Urinary bladder (tissue), 4 donors: ENCODE results near the gene ERCC5. TPM values are rescaled to one million over a fixed set of nuclear protein-coding genes. Genes with fewer than 3 reads are reported as not detected.

ENCODE experiments used
- DNase-seq: peaks from one replicate; pipeline ENCODE4 v3.0.0-alpha.2; 2015; ENCODE audit errors: extremely low spot score
- H3K27ac ChIP-seq: one replicate; pipeline ENCODE4 v1.5.1; 2013; ENCODE audit warnings: low read depth, mild to moderate bottlenecking, moderate library complexity
- H3K36me3 ChIP-seq: one replicate; pipeline ENCODE4 v1.6.1; 2013; ENCODE audit warnings: mild to moderate bottlenecking, moderate library complexity; ENCODE audit not compliant: insufficient read depth
- H3K4me1 ChIP-seq: one replicate; pipeline ENCODE4 v1.6.1; 2013; ENCODE audit warnings: mild to moderate bottlenecking, moderate library complexity; ENCODE audit not compliant: insufficient read depth
- H3K4me3 ChIP-seq: one replicate; pipeline ENCODE4 v1.5.1; 2013; ENCODE audit warnings: low read depth, low read length
- WGBS: extraction: QIAGEN DNeasy Blood & Tissue Kit; methylation state at CpG from one replicate; pipeline ENCODE4 v1.1.7; 2013; 5-methylcytosine and 5-hydroxymethylcytosine counted together
- polyA plus RNA-seq: library from polyadenylated mRNA; stranded (reverse); fragments of 200-250 nt; gene quantifications from one replicate; pipeline ENCODE4 v1.2.3, GENCODE V29; 2013
- total RNA-seq: library from RNA; depleted of rRNA; stranded (reverse); fragments of >200 nt; gene quantifications from one replicate; pipeline ENCODE4 v1.2.3, GENCODE V29; 2014
- donor health status: healthy with polysubstance abuse.
- donor health status: healthy.

The ERCC5 gene
- total and polyA plus RNA-seq, 2 donors = 35.9 to 70.8 TPM

DNA sequence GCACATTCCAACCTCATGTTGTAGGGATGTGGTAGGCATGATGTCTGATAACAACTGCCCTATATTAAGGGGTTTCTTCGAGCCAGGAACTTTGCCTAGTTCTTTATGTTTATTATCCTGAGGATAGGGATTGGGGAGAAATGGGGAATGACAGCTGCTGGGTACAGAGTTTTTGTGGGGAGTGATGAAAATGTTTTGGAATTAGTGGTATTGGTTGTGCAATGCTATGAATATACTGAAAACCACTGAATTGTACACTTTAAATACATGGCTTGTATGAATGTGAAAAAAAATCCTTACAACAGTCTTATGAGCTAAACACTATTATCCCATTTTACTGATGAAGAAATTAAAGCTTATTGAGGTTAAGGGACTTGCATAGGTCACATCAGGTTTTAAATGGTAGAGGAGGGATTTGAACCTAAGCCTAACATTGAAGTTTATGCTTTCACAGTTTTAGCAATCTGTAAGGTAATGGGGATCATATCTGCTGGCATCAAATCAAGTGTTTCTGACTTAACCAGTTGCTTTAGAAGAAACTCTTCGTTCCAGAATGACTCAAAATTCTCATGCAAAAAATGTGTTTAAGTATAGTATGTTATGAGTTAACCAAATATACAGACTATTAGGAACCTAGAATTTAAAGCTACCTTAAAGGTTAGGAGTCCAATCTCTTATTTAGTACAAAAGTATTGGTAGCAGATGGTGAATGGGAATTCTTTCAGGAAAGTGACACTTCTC is 61.4 kb downstream of the ERCC5 start:
- Histone ChIP-seq H3K4me1 (no peaks in the 10 kb centered on the region), H3K27ac (no peak overlapping the region), H3K4me3 (no peak overlapping the region), H3K36me3 (no peaks in the 10 kb centered on the region)
- DNase-seq = no peak
- WGBS = 25% methylated on average over 2 of the region's 2 CpGs

DNA sequence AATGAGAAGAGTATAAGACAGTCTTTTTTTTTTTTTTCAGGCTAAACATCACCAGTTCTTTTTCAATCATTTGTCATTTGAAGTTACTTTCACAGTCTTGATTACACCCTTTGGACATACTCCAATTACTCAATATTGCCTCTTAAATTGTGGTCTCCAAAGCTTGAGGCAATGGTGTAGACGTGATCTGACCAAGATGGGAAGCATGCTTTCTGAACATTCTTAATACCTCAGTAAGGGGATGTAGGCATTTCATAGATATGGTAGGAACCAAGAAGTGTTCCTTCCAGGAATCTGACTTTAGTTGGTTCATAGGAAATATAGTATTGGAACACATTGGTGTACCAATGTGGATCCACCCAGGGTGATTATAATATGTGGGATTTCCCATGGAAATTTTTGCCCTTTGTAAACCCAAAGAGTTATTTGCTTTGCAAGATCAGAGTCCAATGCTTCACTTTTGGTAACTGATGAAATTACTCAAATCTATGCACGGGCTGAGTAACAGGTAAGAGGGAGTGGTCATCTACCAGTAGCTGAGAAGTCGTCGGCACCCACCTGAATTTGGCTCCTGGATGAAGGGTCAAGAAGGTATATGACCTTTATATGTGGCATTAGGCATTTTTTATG is 62.2 kb downstream of the ERCC5 start:
- no peaks in the 10 kb centered on the region for H3K4me1 ChIP-seq
- no peaks in the 10 kb centered on the region for H3K36me3 ChIP-seq
- 90% methylated on average over 4 of the region's 4 CpGs for WGBS
- no peak overlapping the region for H3K4me3 ChIP-seq
- DNase-seq = no peak
- no peak overlapping the region for H3K27ac ChIP-seq

GRCh38 chr13:102909971-102910370 is 64.1 kb downstream of the ERCC5 start:
- WGBS = 89% methylated on average over 3 of the region's 3 CpGs
- H3K36me3 ChIP-seq = no peaks in the 10 kb centered on the region
- no peak for DNase-seq
- no peaks in the 10 kb centered on the region for H3K4me1 ChIP-seq
- H3K27ac ChIP-seq = no peak overlapping the region
- no peak overlapping the region for H3K4me3 ChIP-seq

DNA sequence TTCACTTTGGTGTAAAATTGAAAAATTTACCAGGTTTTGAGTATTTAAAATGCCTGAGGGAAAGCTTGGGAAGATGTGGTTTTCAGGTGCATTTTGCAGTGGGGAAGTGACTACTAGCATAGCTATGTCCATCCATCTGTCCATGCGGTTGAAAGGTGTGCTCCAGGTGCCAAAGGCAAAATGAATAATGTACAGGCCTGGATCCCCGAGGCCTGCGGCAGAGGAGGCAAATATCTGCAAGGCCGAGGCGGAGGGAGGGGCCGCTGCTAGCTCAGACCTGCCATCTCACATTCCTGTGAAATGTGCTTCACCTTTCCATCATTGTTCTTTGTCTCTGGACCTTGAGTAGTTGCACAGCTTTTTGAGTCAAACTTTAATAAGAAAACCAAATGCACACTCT is 65.5 kb downstream of the ERCC5 start:
- Histone ChIP-seq H3K4me3 (no peak overlapping the region), H3K27ac (no peak overlapping the region), H3K36me3 (no peaks in the 10 kb centered on the region), H3K4me1 (no peaks in the 10 kb centered on the region)
- WGBS = 77% methylated on average over 6 of the region's 6 CpGs
- DNase-seq = peak; percentile 23

- Histone ChIP-seq H3K4me3 (no peak overlapping the region), H3K4me1 (no peaks in the 10 kb centered on the region), H3K27ac (no peak overlapping the region), H3K36me3 (no peaks in the 10 kb centered on the region)
- DNase-seq = no peak
- WGBS = 97% methylated on average over 3 of the region's 3 CpGs
Measured at GRCh38 chr13:102912599-102912998, 66.8 kb downstream of the ERCC5 start.

DNA sequence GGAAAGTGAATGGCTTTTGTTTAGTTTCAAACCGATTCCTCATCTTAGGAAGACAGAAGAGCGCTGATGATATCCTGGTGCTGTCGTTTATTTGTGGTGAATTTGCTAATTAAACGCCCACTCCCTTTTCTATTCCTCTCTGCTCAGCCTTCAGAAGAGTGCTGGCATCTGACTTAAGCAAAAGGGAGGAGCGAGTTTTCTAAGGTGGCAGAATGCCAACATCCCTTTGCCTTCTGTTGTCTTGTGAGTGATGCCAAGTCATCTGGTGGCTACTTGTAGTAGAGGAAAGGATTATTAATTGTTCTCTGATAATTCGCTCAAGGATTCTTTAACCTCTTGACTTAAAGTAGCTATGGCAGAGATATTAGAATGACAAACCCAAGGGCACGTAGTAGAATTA is 68.1 kb downstream of the ERCC5 start:
- Histone ChIP-seq H3K4me1 (no peaks in the 10 kb centered on the region), H3K4me3 (no peak overlapping the region), H3K27ac (no peak overlapping the region), H3K36me3 (no peaks in the 10 kb centered on the region)
- WGBS = 54% methylated on average over 7 of the region's 7 CpGs
- no peak for DNase-seq

GRCh38 chr13:102914339-102914930 is 68.6 kb downstream of the ERCC5 start:
- Histone ChIP-seq H3K36me3 (no peaks in the 10 kb centered on the region), H3K4me3 (no peak overlapping the region), H3K4me1 (no peaks in the 10 kb centered on the region), H3K27ac (no peak overlapping the region)
- 69% methylated on average over 12 of the region's 12 CpGs for WGBS
- DNase-seq = no peak

GRCh38 chr13:102915393-102915930 is 69.6 kb downstream of the ERCC5 start:
- DNase-seq = no peak
- no peaks in the 10 kb centered on the region for H3K36me3 ChIP-seq
- H3K4me3 ChIP-seq = no peak overlapping the region
- no peak overlapping the region for H3K27ac ChIP-seq
- 50% methylated on average over 3 of the region's 3 CpGs for WGBS
- no peaks in the 10 kb centered on the region for H3K4me1 ChIP-seq

GRCh38 chr13:102917019-102917418 is 71.2 kb downstream of the ERCC5 start:
- no peak for DNase-seq
- Histone ChIP-seq H3K27ac (no peak overlapping the region), H3K4me3 (no peak overlapping the region), H3K4me1 (no peaks in the 10 kb centered on the region), H3K36me3 (no peaks in the 10 kb centered on the region)
- 84% methylated on average over 3 of the region's 3 CpGs for WGBS

DNA sequence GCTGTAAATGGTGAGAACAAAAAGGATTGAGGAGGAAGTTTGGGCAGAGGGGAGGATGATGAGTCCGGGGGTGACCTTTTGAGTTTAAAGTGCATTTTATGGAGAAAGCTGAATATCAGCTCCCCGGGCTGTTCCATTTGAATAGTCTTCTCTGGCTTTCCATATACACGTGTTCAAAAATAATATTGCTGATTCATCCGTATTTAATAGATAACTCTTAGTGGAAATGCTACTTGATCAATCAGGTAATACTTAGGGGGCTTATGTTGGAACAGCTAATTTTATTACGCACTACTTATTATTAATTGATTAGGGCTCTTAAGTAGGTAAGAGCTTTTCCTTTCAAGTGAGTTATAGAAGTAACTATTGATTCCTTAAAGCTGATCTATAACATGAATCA is 76.4 kb downstream of the ERCC5 start:
- Histone ChIP-seq H3K4me1 (no peaks in the 10 kb centered on the region), H3K4me3 (no peak overlapping the region), H3K27ac (no peak overlapping the region), H3K36me3 (no peaks in the 10 kb centered on the region)
- WGBS = 91% methylated on average over 5 of the region's 5 CpGs
- DNase-seq = no peak

Other genes starting within 250 kb of the ERCC5 start
- gene TPP2, start 249.0 kb upstream of the ERCC5 start, total RNA-seq = 76.1 TPM
- gene TPP2, start 249.0 kb upstream of the ERCC5 start, polyA plus RNA-seq = 22.1 TPM
- 0.69 TPM for gene METTL21C, start 151.0 kb upstream of the ERCC5 start, total RNA-seq
- not detected for gene METTL21C, start 151.0 kb upstream of the ERCC5 start, polyA plus RNA-seq
- gene TEX30, start 72.2 kb upstream of the ERCC5 start, total RNA-seq = 15.6 TPM
- 8.9 TPM for gene TEX30, start 72.2 kb upstream of the ERCC5 start, polyA plus RNA-seq
- 35.5 TPM for gene POGLUT2, start 47.1 kb upstream of the ERCC5 start, total RNA-seq
- 11.4 TPM for gene POGLUT2, start 47.1 kb upstream of the ERCC5 start, polyA plus RNA-seq
- 60.2 TPM for gene BIVM, start 46.9 kb upstream of the ERCC5 start, total RNA-seq
- gene BIVM, start 46.9 kb upstream of the ERCC5 start, polyA plus RNA-seq = 14.3 TPM
- gene SLC10A2, start 220.4 kb downstream of the ERCC5 start, total RNA-seq = not detected
- gene SLC10A2, start 220.4 kb downstream of the ERCC5 start, polyA plus RNA-seq = not detected